Activated CD8-positive, alpha-beta memory T cell treated with anti-CD3 and anti-CD28 coated beads, Interleukin-2, amount 50 U/mL, for 4 hours (primary cell): Measurements from ENCODE around the gene SEMA3F.
A peak's percentile ranks its signal among the peaks of the same experiment; 100 is the strongest.

ENCODE experiments used
- DNase-seq: peaks from one replicate; pipeline ENCODE4 v3.0.0-alpha.2; 2020

SEMA3F gene

GRCh38 chr3:50236484-50237132 is 81.5 kb downstream of the SEMA3F start:
- no peak for DNase-seq

GRCh38 chr3:50237133-50237651 is 82.1 kb downstream of the SEMA3F start:
- DNase-seq = peak; percentile 25

- peak; percentile 82 for DNase-seq
These were observed 82.8 kb downstream of the SEMA3F start for GRCh38 chr3:50237754-50238548.

GRCh38 chr3:50238549-50239026 is 83.5 kb downstream of the SEMA3F start:
- DNase-seq = no peak
